Measurements from ENCODE around the gene NPPA. TPM values are rescaled to one million over a fixed set of nuclear protein-coding genes. Genes with fewer than 3 reads are reported as not detected.
A peak's percentile ranks its signal among the peaks of the same experiment; 100 is the strongest.

The NPPA gene
- total and polyA plus RNA-seq, 9 of the 15 experiments (the other 6 are each of a cell fraction or from before 2014, with no cell fraction given) = not detected

DNA sequence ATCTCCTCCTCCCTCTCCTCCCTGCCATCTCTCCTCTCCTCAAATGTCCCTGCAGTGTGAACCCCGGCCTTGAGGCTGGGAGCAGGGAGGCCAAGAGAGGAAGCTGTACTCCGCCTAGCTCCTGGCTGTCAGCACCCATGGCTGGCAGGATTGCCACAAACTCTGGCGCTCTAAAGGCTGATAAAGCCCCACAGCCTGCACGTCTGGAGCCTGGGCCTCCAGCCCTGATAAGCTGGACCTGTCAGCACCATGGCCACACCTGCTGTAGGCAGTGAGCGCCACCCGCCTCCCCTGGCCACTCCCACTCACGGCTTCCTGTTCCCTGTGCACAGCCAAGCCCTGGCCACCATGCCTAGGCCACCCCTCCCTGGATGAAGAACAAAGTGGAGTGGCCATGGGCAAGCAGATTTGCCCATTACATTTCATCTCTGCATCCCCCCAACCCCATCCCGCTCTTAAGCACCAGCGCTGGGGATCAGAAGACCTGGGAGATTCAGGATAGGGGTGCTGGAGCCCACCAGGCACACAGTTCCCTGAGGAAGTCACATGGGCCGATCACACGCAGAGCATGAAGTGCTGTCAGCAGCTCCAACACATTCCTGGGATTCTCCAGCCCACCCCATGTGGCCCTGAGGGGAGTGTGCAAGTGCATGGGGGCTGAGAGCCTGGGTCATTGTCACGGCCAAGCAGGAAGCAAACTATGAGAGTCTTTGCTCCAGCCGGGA lies 35.4 kb upstream of the NPPA start (continued):
- no peak for TF ChIP-seq TCF7L2 (IDR thresholded peaks at IDR 0.05; ENCODE audit: low read depth, low read length)
- TF ChIP-seq FOSL1 (tag; conservative IDR thresholded peaks at IDR 0.05) = no peak
- TF ChIP-seq, protein P1, sequence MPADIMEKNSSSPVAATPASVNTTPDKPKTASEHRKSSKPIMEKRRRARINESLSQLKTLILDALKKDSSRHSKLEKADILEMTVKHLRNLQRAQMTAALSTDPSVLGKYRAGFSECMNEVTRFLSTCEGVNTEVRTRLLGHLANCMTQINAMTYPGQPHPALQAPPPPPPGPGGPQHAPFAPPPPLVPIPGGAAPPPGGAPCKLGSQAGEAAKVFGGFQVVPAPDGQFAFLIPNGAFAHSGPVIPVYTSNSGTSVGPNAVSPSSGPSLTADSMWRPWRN (IDR thresholded peaks at IDR 0.05; ENCODE audit: low read depth) = peak; percentile 98
- TF ChIP-seq RAD51 (IDR thresholded peaks at IDR 0.05; ENCODE audit: borderline replicate concordance, low read depth) = peak; percentile 67
- no peak; the same call in 1 of the 2 replicates for TF ChIP-seq ZNF780A (CRISPR knock-in tag; IDR thresholded peaks at IDR 0.05)
- TF ChIP-seq RUNX1 (IDR thresholded peaks at IDR 0.05; ENCODE audit: low read depth) = peak; percentile 84
- peak in 1 of 2 experiments; percentile 79; a peak in 2 of 4 replicates for TF ChIP-seq HDAC1 (IDR thresholded peaks at IDR 0.05)
- peak; percentile 90 for TF ChIP-seq STAT5A (IDR thresholded peaks at IDR 0.05; ENCODE audit: borderline replicate concordance, low read length)
- TF ChIP-seq SIRT6 (IDR thresholded peaks at IDR 0.05; ENCODE audit: low read depth, low read length) = no peak
- TF ChIP-seq, protein P2, sequence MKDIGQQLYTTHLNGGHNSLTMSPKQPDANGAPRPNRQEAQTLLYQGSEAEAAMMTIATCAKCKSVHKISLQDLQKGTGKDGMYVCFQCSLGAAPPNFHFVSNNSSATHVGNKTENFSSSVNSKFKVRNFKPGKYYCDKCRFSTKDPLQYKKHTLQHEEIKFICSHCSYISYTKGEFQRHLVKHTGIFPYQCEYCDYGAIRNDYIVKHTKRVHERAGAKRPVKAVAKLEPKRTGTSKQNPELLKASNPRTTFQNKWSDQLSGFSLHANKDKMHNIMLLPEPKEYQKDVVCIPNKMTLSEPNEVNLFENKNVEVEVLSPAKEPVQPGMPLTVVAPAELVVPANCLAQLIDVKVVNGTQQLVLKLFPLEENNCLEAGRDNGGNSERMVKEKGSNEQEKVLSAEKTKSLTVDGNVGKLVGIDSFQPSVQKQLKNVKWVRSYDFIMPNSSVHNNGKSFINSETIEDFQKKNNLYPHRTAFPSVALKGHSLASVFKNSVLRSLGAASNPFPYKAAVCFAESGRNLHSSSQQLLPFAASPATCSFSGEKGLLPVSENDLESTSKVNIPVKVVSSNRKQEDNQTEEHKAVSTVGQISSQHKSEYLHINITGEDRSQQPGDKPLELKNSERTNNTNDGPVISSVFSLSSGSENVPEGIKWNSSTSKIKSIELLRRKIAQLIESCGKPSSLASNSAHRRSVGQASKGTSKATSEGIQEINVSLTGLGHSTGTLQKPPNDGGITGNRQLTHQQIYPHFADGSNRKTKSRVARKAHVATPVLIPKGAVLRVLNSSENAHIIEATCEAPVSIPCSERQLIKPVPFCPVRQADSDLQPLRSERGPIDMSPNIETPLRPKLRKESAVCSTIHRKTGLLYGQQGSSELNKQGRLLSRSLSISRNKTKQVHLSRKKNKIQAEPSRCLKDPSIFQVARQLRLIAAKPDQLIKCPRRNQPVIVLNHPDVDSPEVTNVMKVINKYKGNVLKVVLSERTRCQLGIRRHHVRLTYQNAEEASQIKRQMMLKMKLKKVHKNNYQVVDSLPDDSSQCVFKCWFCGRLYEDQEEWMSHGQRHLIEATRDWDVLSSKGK (CRISPR knock-in tag; IDR thresholded peaks at IDR 0.05) = no peak
- no peak for TF ChIP-seq HCFC1 (IDR thresholded peaks at IDR 0.05; ENCODE audit: low read depth, low read length)
- TF ChIP-seq ZNF174 (CRISPR knock-in tag; IDR thresholded peaks at IDR 0.05) = no peak
- TF ChIP-seq ASH1L (IDR thresholded peaks at IDR 0.05; ENCODE audit: borderline replicate concordance, low read depth, partially characterized antibody) = no peak
- peak; percentile 74; the same call in 1 of the 2 replicates for TF ChIP-seq ESRRA (IDR thresholded peaks at IDR 0.05; ENCODE audit: borderline replicate concordance, low read depth)
- no peak for TF ChIP-seq SAFB (IDR thresholded peaks at IDR 0.05; ENCODE audit: borderline replicate concordance, low read depth, low read length)
- TF ChIP-seq ZFPM2 (CRISPR knock-in tag; IDR thresholded peaks at IDR 0.05) = no peak
- TF ChIP-seq ATF7 (IDR thresholded peaks at IDR 0.05) = peak; percentile 85
- TF ChIP-seq PHB2 (IDR thresholded peaks at IDR 0.05; ENCODE audit: low read depth) = 0 out of 2 replicates have a peak, but pooled peaks have one; percentile 9
- TF ChIP-seq NR1H2 (CRISPR knock-in tag; IDR thresholded peaks at IDR 0.05) = no peak
- TF ChIP-seq SMARCE1 (IDR thresholded peaks at IDR 0.05) = peak; percentile 93
- TF ChIP-seq TOE1 (IDR thresholded peaks at IDR 0.05; ENCODE audit: borderline replicate concordance) = peak; percentile 67; the same call in 1 of the 2 replicates
- TF ChIP-seq TOE1 (CRISPR knock-in tag; IDR thresholded peaks at IDR 0.05; ENCODE audit: borderline replicate concordance, low read depth) = no peak
- TF ChIP-seq TARDBP (IDR thresholded peaks at IDR 0.05) = peak; percentile 66; the same call in 1 of the 2 replicates
- TF ChIP-seq ETV5 (CRISPR knock-in tag; IDR thresholded peaks at IDR 0.05; ENCODE audit: low read depth) = peak; percentile 85
- TF ChIP-seq THAP7 (CRISPR knock-in tag; IDR thresholded peaks at IDR 0.05) = no peak

All from K562 (cell line).